ENCODE results near the gene NLGN1.

Gene NLGN1

GRCh38 chr3:173988909-173989308 is 591.4 kb downstream of the NLGN1 start:
- Histone ChIP-seq H3K27me3 (no peaks in the 10 kb centered on the region), H3K27ac (no peak overlapping the region), H3K4me1 (ENCODE audit: control insufficient read depth in 1 of 2, insufficient read depth in 1 of 2, low read depth in 1 of 2, low read length in 1 of 2) (no peaks in the 10 kb centered on the region), H3K4me3 (ENCODE audit: low read depth in 1 of 2, low read length in 1 of 2) (no peak overlapping the region), H3K36me3 (no peaks in the 10 kb centered on the region), H3K9me3 (no peaks in the 10 kb centered on the region)
- no peak for TF ChIP-seq CTCF (IDR thresholded peaks at IDR 0.05)

GRCh38 chr3:173992416-173992815 is 594.9 kb downstream of the NLGN1 start:
- no peak overlapping the region for H3K4me3 ChIP-seq (ENCODE audit: low read depth in 1 of 2, low read length in 1 of 2)

GRCh38 chr3:173993299-173993698 is 595.8 kb downstream of the NLGN1 start:
- no peaks in the 10 kb centered on the region for H3K27me3 ChIP-seq
- H3K4me3 ChIP-seq (ENCODE audit: low read depth in 1 of 2, low read length in 1 of 2), result no peak overlapping the region
- TF ChIP-seq CTCF (IDR thresholded peaks at IDR 0.05), result no peak
- no peaks in the 10 kb centered on the region for H3K4me1 ChIP-seq (ENCODE audit: control insufficient read depth in 1 of 2, insufficient read depth in 1 of 2, low read depth in 1 of 2, low read length in 1 of 2)
- H3K9me3 ChIP-seq, result no peaks in the 10 kb centered on the region
- H3K27ac ChIP-seq, result no peak overlapping the region
- H3K36me3 ChIP-seq, result no peaks in the 10 kb centered on the region

More at GRCh38 chr3:173992416-173992815, 594.9 kb downstream of the NLGN1 start:
- no peak for TF ChIP-seq CTCF (IDR thresholded peaks at IDR 0.05)
- H3K27me3 ChIP-seq, result no peaks in the 10 kb centered on the region
- no peak overlapping the region for H3K27ac ChIP-seq
- H3K9me3 ChIP-seq, result no peaks in the 10 kb centered on the region
- no peaks in the 10 kb centered on the region for H3K4me1 ChIP-seq (ENCODE audit: control insufficient read depth in 1 of 2, insufficient read depth in 1 of 2, low read depth in 1 of 2, low read length in 1 of 2)
- H3K36me3 ChIP-seq, result no peaks in the 10 kb centered on the region

- Histone ChIP-seq H3K4me1 (ENCODE audit: control insufficient read depth in 1 of 2, insufficient read depth in 1 of 2, low read depth in 1 of 2, low read length in 1 of 2) (no peaks in the 10 kb centered on the region), H3K27ac (no peak overlapping the region), H3K27me3 (no peaks in the 10 kb centered on the region), H3K36me3 (no peaks in the 10 kb centered on the region), H3K9me3 (no peaks in the 10 kb centered on the region), H3K4me3 (ENCODE audit: low read depth in 1 of 2, low read length in 1 of 2) (no peak overlapping the region)
- TF ChIP-seq CTCF (IDR thresholded peaks at IDR 0.05), result no peak
Observed at GRCh38 chr3:174000675-174001074, 603.1 kb downstream of the NLGN1 start.

- no peaks in the 10 kb centered on the region for H3K9me3 ChIP-seq
- no peak overlapping the region for H3K27ac ChIP-seq
- no peaks in the 10 kb centered on the region for H3K36me3 ChIP-seq
- H3K4me1 ChIP-seq (ENCODE audit: control insufficient read depth in 1 of 2, insufficient read depth in 1 of 2, low read depth in 1 of 2, low read length in 1 of 2), result no peaks in the 10 kb centered on the region
- no peaks in the 10 kb centered on the region for H3K27me3 ChIP-seq
- no peak overlapping the region for H3K4me3 ChIP-seq (ENCODE audit: low read depth in 1 of 2, low read length in 1 of 2)
- no peak for TF ChIP-seq CTCF (IDR thresholded peaks at IDR 0.05)
Observed at GRCh38 chr3:174002543-174002942, 605.0 kb downstream of the NLGN1 start.

- H3K27ac ChIP-seq, result no peak overlapping the region
- no peak overlapping the region for H3K4me3 ChIP-seq (ENCODE audit: low read depth in 1 of 2, low read length in 1 of 2)
- no peaks in the 10 kb centered on the region for H3K4me1 ChIP-seq (ENCODE audit: control insufficient read depth in 1 of 2, insufficient read depth in 1 of 2, low read depth in 1 of 2, low read length in 1 of 2)
- no peaks in the 10 kb centered on the region for H3K9me3 ChIP-seq
- no peaks in the 10 kb centered on the region for H3K27me3 ChIP-seq
- no peaks in the 10 kb centered on the region for H3K36me3 ChIP-seq
- TF ChIP-seq CTCF (IDR thresholded peaks at IDR 0.05), result no peak
Observed at GRCh38 chr3:174010907-174011306, 613.4 kb downstream of the NLGN1 start.
